Measurements from ENCODE around the gene NPAS3.

NPAS3 gene

DNA sequence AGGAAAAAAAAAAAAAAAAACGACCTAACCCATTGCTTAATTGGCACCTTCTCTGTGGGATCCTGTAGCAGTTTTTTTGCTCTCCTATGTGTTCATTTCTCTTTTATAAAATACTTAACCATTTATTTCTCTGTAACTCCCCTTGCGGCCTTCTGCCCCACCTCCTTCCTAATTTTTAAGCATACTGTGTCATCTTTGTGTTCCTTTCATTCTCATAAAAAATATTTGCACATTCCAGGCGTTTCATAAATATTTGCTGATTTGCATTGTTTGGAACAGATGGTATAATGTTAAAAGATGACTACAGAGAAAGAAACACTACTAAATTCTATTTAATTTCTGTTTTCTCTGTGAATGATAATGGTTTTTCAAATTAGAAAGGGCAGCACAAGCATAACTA, 77.9 kb downstream of the NPAS3 start:
- DNase-seq (ENCODE audit: low read depth in 2 of 2) = no peak

GRCh38 chr14:33017016-33017415, 78.3 kb downstream of the NPAS3 start:
- no peak for DNase-seq (ENCODE audit: low read depth in 2 of 2)

DNA sequence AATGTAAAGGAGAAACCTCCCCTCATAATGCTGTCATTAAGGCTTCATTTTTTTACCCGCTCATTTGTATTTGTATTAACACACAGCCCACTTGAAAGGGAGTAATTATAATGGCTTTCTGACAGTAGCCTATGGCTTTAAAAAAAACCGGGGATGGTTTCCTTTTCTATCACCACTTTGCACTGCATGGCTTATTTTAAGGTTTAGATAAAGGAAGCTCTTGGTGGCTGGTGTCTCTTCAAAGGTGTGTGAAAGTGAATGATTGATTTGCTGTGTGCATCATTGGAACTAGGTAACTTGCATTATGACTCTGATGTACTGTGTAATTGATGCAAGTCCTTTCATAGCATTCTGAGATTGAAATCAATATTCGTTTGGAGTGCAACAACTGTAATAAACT, 80.7 kb downstream of the NPAS3 start:
- no peak for DNase-seq (ENCODE audit: low read depth in 2 of 2)

DNA sequence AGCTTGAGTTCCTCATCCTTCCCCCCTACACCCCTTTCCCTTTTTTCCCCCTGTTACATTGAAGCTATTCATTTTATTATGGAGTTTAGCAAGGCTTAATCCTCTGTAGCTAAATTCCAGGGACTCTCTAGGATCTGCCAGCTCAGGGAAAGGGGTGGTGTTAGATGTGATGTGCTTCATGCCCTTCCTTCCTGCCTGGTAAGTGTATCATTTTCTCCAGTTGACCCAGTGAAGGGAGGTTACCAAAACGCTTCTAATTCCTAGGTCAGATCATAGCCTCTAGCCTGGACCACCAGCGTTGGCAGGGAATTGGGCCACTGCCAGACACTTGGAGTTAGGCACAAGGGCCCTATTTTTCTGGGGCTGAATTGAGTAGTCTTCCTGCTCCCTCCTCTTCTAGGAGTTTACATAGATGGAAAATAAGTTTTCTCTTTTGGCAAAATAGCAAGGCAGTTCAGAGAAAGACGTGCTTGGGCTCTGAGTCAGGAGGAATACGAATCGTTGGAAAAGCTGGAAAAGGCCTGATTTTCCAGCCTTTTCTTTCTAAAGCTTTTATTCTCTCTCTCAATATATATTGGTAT, 88.3 kb downstream of the NPAS3 start:
- DNase-seq (ENCODE audit: low read depth in 2 of 2) = no peak

- DNase-seq (ENCODE audit: low read depth in 2 of 2) = no peak
Measured at GRCh38 chr14:33029511-33029910, 90.8 kb downstream of the NPAS3 start.

DNA sequence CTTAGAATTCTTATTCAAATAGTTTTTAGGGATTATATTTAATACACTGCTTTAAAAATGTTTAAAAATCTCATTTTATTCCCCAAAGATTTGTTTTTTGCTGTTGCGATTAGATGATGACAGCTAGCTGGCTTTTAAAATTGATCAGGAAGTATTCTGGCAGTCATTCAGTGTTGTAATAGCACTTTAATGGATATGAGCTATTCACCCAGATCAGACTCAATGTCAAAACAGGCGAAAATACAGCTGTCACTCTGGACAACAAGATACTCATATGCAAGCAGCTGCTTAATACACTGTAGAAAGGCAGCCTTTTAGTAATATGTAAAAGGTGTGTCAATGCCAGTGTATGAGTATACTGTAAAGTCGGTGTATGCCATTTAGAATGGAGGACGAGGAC, 91.7 kb downstream of the NPAS3 start:
- no peak for DNase-seq (ENCODE audit: low read depth in 2 of 2)

GRCh38 chr14:33035416-33036194, 96.9 kb downstream of the NPAS3 start:
- DNase-seq (ENCODE audit: low read depth in 2 of 2) = no peak

DNA sequence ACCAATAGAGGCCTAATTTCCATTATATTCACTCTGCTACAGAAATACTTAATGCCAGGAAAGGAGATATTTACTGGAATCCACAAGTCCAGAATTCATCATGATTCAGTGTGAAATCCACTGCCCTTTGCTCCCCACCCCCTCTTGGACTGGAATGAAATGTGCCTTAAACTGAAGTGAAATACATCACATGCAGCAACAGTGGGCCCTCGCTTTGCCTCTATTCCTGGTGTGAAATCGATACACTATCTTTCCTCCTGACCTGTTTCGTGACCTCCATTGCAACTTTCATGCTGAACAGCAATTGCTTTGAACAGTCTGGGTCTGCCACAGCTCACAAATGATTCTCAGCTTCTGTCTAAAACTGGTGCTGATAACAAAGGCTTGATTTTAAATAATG, 100.6 kb downstream of the NPAS3 start:
- DNase-seq (ENCODE audit: low read depth in 2 of 2) = no peak

- DNase-seq (ENCODE audit: low read depth in 2 of 2) = no peak
Measured at GRCh38 chr14:33040372-33041140, 101.9 kb downstream of the NPAS3 start.

DNA sequence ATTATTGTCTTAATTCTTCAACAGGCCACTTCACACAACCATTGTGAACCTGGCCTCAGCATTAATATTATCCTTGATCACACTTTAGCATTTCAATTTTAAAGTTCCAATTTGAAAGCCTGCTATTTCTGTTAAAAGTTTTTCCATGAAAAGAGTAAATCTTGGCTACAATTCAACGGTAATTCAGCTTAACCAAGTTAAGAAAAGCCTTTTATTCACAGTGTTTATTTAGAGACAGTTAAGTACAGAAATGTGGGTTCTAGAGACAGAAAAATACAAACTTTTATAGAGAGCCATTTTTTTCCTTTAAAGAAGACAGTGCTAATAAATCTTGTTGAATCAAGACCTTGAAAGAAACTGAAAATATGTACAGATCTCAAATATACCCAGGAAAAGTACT, 103.9 kb downstream of the NPAS3 start:
- DNase-seq (ENCODE audit: low read depth in 2 of 2) = no peak

GRCh38 chr14:33045760-33046159, 107.1 kb downstream of the NPAS3 start:
- DNase-seq (ENCODE audit: low read depth in 2 of 2) = no peak

- no peak for DNase-seq (ENCODE audit: low read depth in 2 of 2)
Measured at GRCh38 chr14:33052943-33053342, 114.3 kb downstream of the NPAS3 start.

GRCh38 chr14:33056213-33056612, 117.5 kb downstream of the NPAS3 start:
- DNase-seq (ENCODE audit: low read depth in 2 of 2) = no peak

- DNase-seq (ENCODE audit: low read depth in 2 of 2) = no peak
Measured at GRCh38 chr14:33057585-33057984, 118.9 kb downstream of the NPAS3 start.

DNA sequence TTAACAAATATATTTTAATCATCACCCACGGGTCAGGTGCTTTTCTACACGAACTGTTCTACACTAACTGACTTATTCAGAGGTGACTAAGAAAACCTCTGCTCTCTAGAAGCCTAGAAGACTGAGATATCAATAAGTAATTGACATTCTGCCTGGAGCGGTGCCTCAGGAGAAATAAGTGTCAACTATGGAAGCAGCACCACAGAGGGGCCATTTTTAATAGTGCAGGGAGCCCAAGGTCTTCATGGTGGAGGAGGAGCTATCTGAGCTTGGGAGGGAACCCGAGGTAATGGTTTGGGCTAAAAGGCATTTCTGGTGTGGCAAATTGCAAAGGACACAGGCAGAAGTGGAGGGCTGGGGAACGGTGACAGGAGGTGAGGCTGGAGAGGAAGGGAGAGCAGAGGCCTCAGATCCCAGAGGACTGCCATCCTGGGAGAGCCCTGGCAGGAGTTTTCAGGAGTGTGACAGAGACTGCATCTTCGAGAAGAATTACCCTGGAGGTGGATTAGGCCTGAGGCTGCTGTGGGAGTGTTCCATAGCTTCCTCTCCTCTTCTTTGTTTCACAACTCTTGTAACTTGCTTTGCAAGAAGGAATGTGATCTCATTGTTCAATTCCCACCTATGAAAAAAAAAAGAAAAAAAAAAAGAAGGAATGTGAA, 123.1 kb downstream of the NPAS3 start:
- DNase-seq (ENCODE audit: low read depth in 2 of 2) = no peak

- no peak for DNase-seq (ENCODE audit: low read depth in 2 of 2)
Measured at GRCh38 chr14:33062476-33062875, 123.8 kb downstream of the NPAS3 start.

DNA sequence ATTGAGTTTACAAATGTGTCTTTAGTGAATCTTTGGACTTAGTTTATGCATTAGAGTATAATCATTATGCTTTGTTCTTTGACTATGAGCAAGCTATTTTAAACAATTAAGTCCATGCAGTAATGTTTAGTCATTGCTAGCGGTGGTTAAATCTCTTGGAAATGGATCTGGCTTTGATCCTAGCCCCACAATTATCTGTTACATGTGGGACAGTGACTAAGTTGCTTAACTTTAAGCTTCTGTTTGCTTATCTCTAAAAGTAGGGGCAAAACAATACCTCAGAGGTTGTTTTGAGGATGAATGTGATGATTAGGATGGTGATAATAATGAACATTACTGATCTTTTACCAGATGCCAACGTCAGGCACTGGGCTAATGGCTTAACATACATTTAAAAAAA, 124.2 kb downstream of the NPAS3 start:
- DNase-seq (ENCODE audit: low read depth in 2 of 2) = no peak

- no peak for DNase-seq (ENCODE audit: low read depth in 2 of 2)
Measured at GRCh38 chr14:33063521-33063920, 124.8 kb downstream of the NPAS3 start.

GRCh38 chr14:33065634-33066033, 127.0 kb downstream of the NPAS3 start:
- DNase-seq (ENCODE audit: low read depth in 2 of 2) = no peak

GRCh38 chr14:33068040-33068439, 129.4 kb downstream of the NPAS3 start:
- no peak for DNase-seq (ENCODE audit: low read depth in 2 of 2)

DNA sequence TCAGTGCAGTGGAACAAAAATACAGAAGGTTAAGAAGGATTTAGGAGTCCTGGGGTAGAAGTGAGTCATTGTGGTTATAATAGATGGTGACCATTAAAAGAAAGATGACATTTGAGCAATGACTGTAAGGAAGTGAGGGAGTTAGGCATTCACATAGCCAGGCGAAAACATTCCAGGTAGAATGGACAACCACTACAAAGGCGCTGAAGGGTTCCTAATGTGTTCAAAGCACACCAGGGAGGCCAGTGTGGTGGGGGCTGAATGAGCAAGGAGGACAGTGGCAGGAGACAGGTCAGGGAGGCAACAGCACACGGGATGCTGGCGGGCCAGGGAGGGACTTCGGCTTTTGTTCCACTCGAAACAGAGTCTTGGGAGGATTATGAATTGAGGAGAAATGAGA, 129.9 kb downstream of the NPAS3 start:
- DNase-seq (ENCODE audit: low read depth in 2 of 2) = no peak

GRCh38 chr14:33070475-33070874, 131.8 kb downstream of the NPAS3 start:
- DNase-seq (ENCODE audit: low read depth in 2 of 2) = no peak

Data from stimulated activated CD8-positive, alpha-beta memory T cell treated with anti-CD3 and anti-CD28 coated beads, Interleukin-7, amount 100 ng/mL, for 1 hour (primary cell).